ENCODE results near the gene DDR1.
"Not testable (repeated sequence)": the region's sequence is repeated elsewhere in the genome, so short reads cannot be mapped to it uniquely, and the experiment has no call there.

DDR1 gene

DNA sequence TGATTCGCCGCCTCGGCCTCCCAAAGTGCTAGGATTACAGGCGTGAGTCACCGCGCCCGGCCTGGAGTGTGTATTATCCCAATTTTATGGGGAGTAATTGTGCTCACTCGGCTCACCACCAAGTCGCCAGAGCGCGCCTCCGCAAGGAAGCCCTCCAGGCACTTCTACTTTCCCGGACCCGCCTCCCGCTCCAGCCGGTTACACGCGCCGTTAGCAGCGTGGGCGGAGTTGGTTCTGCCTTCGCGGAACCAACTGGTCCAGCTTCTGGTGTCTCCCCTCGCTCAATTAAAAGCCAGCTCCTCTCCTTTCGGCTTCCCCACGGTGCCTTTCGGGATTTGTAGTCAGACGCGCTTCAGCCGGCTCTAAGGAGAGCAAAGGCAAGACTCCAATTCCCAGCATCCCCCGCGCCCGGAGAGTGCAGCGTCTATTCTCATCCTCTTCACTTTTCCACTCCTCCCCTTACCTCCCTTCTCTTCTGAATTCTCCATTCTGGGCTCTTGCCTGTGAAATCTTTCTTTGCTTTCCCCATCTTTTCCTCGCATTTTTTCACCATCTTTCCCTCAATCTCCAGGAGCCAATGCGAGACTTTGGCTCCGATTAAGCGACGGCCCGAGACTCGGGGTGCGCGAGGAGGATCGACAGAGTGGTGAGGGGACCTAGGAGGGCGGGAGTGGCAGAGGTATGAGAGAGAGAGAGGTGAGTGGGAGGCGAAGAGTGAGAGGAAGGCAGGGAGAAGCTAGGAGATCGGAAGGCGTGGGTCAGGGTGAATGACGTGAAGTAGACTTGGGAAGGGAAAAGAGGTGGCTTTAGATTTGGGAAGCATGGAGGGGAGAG is 23.7 kb downstream of the DDR1 start, which contains the start of gene GTF2H4:
Gene GTF2H4, plus strand, starts transcription at position 450 of the 834 bp plus-strand sequence.
- Histone ChIP-seq H3K4me3 (ENCODE audit: insufficient read length, low read depth) (peak within 1 kb of the TSS; percentile 73), H3K4me1 (ENCODE audit: insufficient read depth, insufficient read length) (peaks cover 3% of the 10 kb centered on the region), H3K36me3 (ENCODE audit: insufficient read depth, insufficient read length, low read length) (peaks cover 40% of the 10 kb centered on the region), H3K27me3 (ENCODE audit: insufficient read depth, insufficient read length) (no peaks in the 10 kb centered on the region), H3K9me3 (ENCODE audit: insufficient read depth, low read length) (no peaks in the 10 kb centered on the region), H3K9ac (ENCODE audit: insufficient read length, low read depth) (peak within 1 kb of the TSS; percentile 89)
- TF ChIP-seq SUZ12 (IDR thresholded peaks at IDR 0.05; ENCODE audit: extremely low read depth, insufficient read depth, insufficient read length) (no peak), ZNF274 (IDR thresholded peaks at IDR 0.05; ENCODE audit: low read depth, low read length) (no peak), YY1 (IDR thresholded peaks at IDR 0.05; ENCODE audit: insufficient read depth, insufficient read length) (peak; percentile 10)
- DNase-seq (ENCODE audit: low read depth, low spot score) = peak; percentile 93

DNA sequence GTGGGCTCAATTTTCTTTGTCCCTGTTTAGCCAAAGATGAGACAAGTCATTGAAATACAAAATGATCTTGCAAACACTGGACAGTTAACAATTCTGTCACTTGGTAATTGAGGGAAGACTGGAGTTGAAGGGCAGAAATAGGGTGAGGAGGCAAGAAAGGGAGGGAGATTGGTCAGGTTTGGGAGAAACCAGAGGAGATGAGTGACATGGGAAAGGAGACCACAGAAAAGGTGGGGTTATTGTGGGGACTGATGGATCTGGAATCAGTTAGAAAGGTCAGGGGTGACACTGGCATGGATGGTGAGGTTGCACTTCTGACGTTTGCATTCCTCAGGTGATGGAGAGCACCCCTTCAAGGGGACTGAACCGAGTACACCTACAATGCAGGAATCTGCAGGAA is 24.4 kb downstream of the DDR1 start:
- TF ChIP-seq YY1 (IDR thresholded peaks at IDR 0.05; ENCODE audit: insufficient read depth, insufficient read length) (no peak), ZNF274 (IDR thresholded peaks at IDR 0.05; ENCODE audit: low read depth, low read length) (no peak), SUZ12 (IDR thresholded peaks at IDR 0.05; ENCODE audit: extremely low read depth, insufficient read depth, insufficient read length) (no peak)
- H3K9ac ChIP-seq (ENCODE audit: insufficient read length, low read depth) = peak overlapping the region; percentile 89
- no peaks in the 10 kb centered on the region for H3K9me3 ChIP-seq (ENCODE audit: insufficient read depth, low read length)
- H3K27me3 ChIP-seq (ENCODE audit: insufficient read depth, insufficient read length) = no peaks in the 10 kb centered on the region
- H3K4me1 ChIP-seq (ENCODE audit: insufficient read depth, insufficient read length) = peaks cover 3% of the 10 kb centered on the region
- H3K36me3 ChIP-seq (ENCODE audit: insufficient read depth, insufficient read length, low read length) = peaks cover 47% of the 10 kb centered on the region
- DNase-seq (ENCODE audit: low read depth, low spot score) = no peak
- peak overlapping the region; percentile 73 for H3K4me3 ChIP-seq (ENCODE audit: insufficient read length, low read depth)

DNA sequence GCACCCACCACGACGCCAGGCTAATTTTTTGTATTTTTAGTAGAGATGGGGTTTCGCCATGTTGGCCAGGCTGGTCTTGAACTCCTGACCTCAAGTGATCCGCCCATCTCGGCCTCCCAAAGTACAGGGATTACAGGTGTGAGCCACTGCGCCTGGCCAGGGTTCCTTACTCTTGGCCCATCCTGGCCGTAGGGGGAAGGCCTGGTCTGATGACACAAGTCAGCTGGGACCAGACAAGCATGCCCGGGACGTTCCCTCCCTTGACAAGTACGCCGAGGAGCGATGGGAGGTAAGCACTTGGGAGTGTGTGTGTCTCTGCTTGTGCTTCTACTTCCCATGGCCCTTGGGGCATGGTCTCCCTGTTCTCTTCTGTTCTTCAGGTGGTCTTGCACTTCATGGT is 26.2 kb downstream of the DDR1 start:
- DNase-seq (ENCODE audit: low read depth, low spot score); H3K4me3 ChIP-seq (ENCODE audit: insufficient read length, low read depth); H3K9ac ChIP-seq (ENCODE audit: insufficient read length, low read depth); H3K27me3 ChIP-seq (ENCODE audit: insufficient read depth, insufficient read length); H3K9me3 ChIP-seq (ENCODE audit: insufficient read depth, low read length); H3K4me1 ChIP-seq (ENCODE audit: insufficient read depth, insufficient read length): not testable (repeated sequence)
- H3K36me3 ChIP-seq (ENCODE audit: insufficient read depth, insufficient read length, low read length) = peaks cover 54% of the 10 kb centered on the region

DNA sequence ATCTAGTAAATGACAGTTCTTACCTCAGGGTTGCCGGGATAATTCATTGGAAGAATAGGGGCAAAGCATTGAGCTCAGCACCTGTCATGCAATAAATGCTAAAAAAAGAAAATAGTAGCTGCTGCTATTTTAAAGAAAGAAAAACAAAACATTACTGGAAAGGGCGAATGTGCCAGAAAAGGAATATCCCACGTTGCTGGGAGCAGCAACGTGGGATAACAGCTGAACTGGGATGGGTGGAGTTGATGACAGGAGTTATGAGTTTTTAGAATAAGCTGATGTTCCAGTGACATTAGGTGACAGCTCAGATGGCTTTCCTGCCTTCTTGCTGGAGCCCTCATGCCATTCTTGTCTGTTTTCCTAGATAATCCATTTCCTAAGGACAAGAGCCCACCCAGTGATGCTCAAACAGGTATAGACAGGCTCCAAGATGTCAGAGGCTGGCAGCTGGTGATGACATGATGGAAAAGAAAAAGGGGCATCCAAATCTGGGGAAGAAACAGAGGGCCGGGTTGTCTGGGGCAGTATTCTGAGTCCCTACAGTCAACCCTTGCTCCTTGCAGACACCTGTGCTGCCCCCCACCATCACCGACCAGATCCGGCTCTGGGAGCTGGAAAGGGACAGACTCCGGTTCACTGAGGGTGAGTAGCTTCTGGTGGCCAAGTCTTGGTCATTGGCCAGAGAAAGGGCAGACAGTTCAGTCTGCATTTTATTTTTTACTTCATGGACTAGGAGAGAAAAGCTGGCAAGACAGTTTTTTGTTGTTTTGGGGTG is 28.6 kb downstream of the DDR1 start:
- H3K9me3 ChIP-seq (ENCODE audit: insufficient read depth, low read length) = no peaks in the 10 kb centered on the region

DNA sequence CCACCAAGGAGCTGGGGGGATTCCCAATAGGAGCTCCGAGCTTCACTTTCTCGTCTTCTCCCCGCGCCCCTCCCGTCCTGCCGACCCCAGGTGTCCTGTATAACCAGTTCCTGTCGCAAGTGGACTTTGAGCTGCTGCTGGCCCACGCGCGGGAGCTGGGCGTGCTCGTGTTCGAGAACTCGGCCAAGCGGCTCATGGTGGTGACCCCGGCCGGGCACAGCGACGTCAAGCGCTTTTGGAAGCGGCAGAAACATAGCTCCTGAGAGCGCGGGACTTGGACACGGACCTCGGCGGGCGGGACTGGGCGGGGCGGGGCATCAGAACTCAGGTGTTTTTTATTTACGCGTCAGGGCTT is 29.4 kb downstream of the DDR1 start:
- Histone ChIP-seq H3K27me3 (ENCODE audit: insufficient read depth, insufficient read length) (no peaks in the 10 kb centered on the region), H3K4me1 (ENCODE audit: insufficient read depth, insufficient read length) (peaks cover 6% of the 10 kb centered on the region), H3K9me3 (ENCODE audit: insufficient read depth, low read length) (no peaks in the 10 kb centered on the region), H3K36me3 (ENCODE audit: insufficient read depth, insufficient read length, low read length) (peaks cover 76% of the 10 kb centered on the region), H3K4me3 (ENCODE audit: insufficient read length, low read depth) (no peak overlapping the region), H3K9ac (ENCODE audit: insufficient read length, low read depth) (peak overlapping the region; percentile 32)
- DNase-seq (ENCODE audit: low read depth, low spot score) = no peak
- TF ChIP-seq YY1 (IDR thresholded peaks at IDR 0.05; ENCODE audit: insufficient read depth, insufficient read length) (no peak), ZNF274 (IDR thresholded peaks at IDR 0.05; ENCODE audit: low read depth, low read length) (no peak), SUZ12 (IDR thresholded peaks at IDR 0.05; ENCODE audit: extremely low read depth, insufficient read depth, insufficient read length) (no peak)

More for the DNA sequence above, 28.6 kb downstream of the DDR1 start:
- no peak for DNase-seq (ENCODE audit: low read depth, low spot score)
- no peak for TF ChIP-seq SUZ12 (IDR thresholded peaks at IDR 0.05; ENCODE audit: extremely low read depth, insufficient read depth, insufficient read length)
- TF ChIP-seq YY1 (IDR thresholded peaks at IDR 0.05; ENCODE audit: insufficient read depth, insufficient read length) = no peak
- TF ChIP-seq ZNF274 (IDR thresholded peaks at IDR 0.05; ENCODE audit: low read depth, low read length) = no peak
- Histone ChIP-seq H3K4me3 (ENCODE audit: insufficient read length, low read depth) (no peak overlapping the region), H3K9ac (ENCODE audit: insufficient read length, low read depth) (no peak overlapping the region), H3K4me1 (ENCODE audit: insufficient read depth, insufficient read length) (peaks cover 6% of the 10 kb centered on the region), H3K36me3 (ENCODE audit: insufficient read depth, insufficient read length, low read length) (peaks cover 76% of the 10 kb centered on the region), H3K27me3 (ENCODE audit: insufficient read depth, insufficient read length) (no peaks in the 10 kb centered on the region)

DNA sequence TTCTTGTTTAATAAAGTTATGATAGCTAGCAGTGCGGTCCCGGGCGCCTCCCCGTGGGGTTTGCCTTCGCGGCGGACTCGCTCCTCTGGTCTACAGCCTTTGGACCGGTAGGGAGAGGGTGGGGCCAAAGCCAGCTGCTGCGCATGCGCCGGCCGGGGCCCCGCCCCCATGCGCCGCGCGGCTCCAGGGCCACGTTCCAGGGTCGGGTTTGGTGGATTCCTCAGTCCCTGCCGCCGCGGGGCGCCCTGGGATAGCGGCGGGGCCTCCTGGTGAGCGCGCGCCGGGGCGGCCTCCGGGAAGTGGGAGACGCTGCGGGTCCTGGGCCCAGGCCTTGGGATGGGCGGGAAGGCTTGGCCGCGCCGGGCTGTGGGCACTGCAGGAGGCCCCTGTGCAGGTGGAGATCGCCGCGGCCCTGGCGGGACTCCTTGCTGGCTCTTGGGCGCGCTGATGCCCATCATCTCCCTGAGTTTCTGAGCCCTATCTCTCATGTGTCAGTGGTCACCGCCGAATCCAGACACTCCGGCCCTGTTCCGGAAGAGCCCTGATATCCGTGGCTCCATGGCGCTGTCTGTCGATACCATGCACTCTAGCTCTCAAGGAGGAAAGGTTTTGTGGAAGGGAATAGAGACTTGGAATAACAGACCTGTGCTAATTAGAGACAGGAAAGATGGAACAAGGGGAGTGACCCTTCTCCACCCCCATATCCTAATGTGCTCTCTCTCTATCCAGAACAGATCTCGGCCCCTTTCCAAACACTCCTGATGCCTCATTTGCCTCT is 29.9 kb downstream of the DDR1 start, which contains the start of gene VARS2:
Gene VARS2, plus strand, starts transcription at position 163 of the 778 bp plus-strand sequence. Its CDS starts 599 bp downstream, at position 762.
- Histone ChIP-seq H3K9ac (ENCODE audit: insufficient read length, low read depth) (peak within 1 kb of the TSS; percentile 81), H3K9me3 (ENCODE audit: insufficient read depth, low read length) (no peaks in the 10 kb centered on the region), H3K27me3 (ENCODE audit: insufficient read depth, insufficient read length) (no peaks in the 10 kb centered on the region), H3K4me1 (ENCODE audit: insufficient read depth, insufficient read length) (peaks cover 2% of the 10 kb centered on the region), H3K36me3 (ENCODE audit: insufficient read depth, insufficient read length, low read length) (peaks cover 72% of the 10 kb centered on the region), H3K4me3 (ENCODE audit: insufficient read length, low read depth) (peak within 1 kb of the TSS; percentile 56)
- TF ChIP-seq ZNF274 (IDR thresholded peaks at IDR 0.05; ENCODE audit: low read depth, low read length) = no peak
- TF ChIP-seq YY1 (IDR thresholded peaks at IDR 0.05; ENCODE audit: insufficient read depth, insufficient read length) = no peak
- TF ChIP-seq SUZ12 (IDR thresholded peaks at IDR 0.05; ENCODE audit: extremely low read depth, insufficient read depth, insufficient read length) = no peak
- DNase-seq (ENCODE audit: low read depth, low spot score) = peak; percentile 42

Measured in NT2/D1 (cell line).